NT2/D1 (cell line): ENCODE measurements around the gene ERCC1.

Experiments used
- SUZ12 ChIP-seq: IDR thresholded peaks from 2 replicates; pipeline ENCODE4 v1.6.1; 2011; ENCODE audit not compliant: insufficient read length, insufficient read depth; ENCODE audit errors: extremely low read depth
- YY1 ChIP-seq: IDR thresholded peaks from 2 replicates; pipeline ENCODE4 v1.6.1; 2011; ENCODE audit not compliant: insufficient read length, insufficient read depth

- TF ChIP-seq YY1 (no peak), SUZ12 (no peak)
Measured at GRCh38 chr19:45385392-45386221, 38.1 kb downstream of the ERCC1 start.
